COLO668 (cell line): ENCODE measurements around the gene OGFOD2.
"Not testable (repeated sequence)": the region's sequence is repeated elsewhere in the genome, so short reads cannot be mapped to it uniquely, and the experiment has no call there.

Source experiments
- DNase-seq: peaks from one replicate; lab custom pipeline; 2025; ENCODE audit not compliant: unreplicated experiment; lab: John Stamatoyannopoulos, UW

Gene OGFOD2

DNA sequence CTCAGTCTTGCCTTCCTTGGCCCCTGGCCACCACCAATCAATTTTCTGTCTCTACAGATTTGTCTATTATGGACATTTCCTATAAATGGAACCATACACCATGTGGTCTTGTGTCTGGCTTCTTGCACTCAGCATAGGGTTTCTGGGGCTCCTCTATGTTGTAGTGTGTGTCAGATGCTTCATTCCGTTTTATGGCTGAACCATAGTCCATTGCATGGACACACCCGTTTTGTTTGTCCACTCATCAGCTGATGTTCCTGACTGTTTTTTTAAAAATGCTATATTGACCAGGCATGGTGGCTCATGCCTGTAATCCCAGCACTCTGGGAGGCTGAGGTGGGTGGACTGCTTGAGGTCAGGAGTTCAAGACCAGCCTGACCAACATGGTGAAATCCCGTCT lies 26.4 kb downstream of the OGFOD2 start:
- no peak for DNase-seq

DNA sequence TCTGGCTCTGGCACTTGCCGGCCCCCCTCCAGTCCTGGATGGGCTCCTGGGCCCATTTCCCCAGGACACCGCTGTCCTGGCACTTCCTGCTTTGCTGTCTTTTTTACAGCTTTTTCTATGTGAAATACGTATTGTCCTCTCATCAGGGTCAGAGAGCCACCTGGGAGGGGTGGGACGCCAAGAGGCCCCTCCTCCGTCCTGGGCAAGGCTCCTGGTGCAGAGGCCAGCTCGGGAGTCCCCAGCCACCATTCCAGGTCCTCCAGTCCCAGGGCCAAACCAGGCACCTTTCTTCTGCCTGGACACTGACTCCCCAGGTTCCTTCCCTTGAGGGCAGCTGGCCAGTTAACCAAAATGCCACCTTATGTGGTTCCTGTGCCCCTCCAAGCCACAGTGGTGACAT lies 28.2 kb downstream of the OGFOD2 start:
- DNase-seq: no peak

DNA sequence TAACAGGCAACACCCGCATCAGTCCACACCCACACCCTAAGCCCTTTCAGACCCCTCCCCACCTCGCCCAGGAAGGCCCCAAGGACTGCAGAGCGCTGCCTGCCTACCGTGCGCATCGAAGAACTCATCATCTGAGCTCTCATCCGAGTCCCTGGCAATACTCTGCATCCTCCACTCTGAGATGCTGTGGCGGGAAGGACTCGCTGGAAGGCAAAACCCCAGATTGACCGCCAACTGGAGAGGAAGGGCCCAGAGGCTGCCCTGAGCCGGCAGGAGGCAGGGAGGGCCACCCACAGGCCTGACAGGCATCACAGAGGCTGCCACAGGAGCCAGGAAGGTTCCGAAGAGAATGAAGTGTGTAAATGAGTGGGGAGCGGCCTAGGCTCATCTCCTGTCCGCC lies 29.2 kb downstream of the OGFOD2 start:
- no peak for DNase-seq

DNA sequence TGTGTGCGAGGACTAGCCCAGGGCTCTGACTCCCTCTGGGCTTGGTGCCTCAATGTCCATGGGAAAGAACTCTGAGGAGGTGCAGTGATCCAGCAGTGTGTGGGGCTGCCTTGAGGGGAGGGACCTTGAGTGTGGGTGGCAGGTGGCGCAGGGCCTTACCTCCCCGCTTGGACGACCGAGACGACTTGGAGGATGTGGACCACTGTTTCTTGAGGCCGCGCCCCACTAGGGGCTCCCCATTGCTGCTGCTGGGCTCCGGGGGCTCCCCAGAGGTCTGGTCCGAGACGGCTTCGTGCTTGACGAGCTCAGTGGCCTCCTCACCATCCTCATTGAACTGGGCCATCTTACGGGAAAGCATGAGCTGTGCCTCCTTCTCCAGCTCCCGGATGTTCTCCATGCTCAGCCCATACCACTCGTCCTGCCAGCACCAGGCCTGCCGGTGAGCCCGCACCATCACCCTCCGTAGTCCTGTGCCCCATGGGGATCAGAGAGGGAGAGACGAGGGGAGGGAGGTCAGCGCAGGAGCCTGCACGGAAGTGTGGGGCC lies 30.1 kb downstream of the OGFOD2 start:
- DNase-seq: no peak

DNA sequence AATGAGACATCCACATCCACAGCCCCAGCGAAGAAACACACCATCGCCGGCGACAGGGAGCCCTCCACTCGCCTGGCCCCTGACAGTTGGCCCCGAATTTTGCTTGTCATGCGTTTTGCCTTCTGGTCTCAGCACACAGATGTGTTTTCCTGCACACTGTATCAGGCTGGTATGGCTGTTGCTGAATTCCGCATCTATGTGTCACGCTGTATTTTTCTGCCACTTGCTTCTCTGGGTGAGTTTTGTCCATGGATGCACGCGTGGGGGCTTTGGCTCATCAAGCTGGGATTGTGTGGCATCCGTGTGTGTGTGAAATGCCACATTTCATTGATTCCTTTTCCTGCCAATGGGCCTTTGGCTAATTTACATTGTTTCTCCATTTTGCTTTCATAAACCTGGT lies 31.9 kb downstream of the OGFOD2 start:
- no peak for DNase-seq

DNA sequence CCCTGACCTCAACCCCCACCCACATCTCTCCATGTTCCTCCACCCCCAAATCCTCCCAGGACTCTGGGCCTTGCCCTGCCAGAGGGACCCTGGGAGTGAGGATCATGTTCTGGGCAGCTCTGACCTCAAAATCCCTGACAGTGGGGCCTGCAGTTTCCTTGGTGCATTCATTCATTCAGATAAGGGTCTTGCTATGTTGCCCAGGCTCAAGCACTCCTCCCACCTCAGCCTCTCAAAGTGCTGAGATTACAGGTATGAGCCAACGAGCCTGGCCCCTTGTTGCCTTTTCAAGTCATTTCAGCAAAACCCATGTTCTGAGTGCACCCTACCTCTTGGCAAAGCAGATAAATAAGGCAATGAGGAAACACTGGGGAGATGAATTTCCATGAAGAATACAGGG lies 35.1 kb downstream of the OGFOD2 start:
- no peak for DNase-seq

DNA sequence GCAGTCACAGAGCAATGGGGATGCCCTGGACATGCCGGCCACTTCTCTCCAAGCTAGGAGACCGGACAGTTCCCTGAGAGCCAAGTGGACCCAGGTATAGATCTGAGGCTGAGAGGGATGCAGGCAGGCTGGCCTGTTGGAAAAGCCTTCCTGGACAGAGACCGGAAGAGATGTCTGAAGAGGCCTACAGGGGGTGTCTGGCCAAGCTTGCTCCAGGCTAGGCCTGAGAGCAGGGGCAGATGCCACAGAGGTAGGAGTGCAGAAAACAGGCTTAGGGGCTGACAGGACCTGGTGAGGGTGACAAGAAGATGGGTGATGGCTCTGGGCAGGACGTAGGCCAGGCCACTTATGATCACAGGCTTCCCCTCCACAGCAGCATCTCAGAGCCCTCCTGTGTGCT lies 35.6 kb downstream of the OGFOD2 start:
- DNase-seq: no peak

DNA sequence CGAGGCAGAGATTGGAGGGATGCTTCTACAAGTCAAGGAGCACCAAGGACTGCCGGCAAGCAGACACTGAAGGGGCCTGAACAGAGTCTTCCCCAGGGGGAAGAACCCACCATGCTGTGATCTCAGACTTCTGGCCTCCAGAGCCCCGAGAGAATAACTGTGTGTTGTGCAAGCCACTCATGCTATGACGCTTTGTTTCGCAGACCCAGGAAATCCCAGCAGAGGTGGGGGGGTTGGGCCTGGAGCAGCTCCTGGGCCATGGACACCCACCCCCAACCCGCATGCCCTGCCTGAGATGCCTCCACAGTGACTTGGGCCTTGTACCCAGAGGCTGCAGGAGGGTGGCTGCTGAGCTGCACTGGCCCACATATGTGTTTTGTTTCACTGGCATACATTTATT lies 36.7 kb downstream of the OGFOD2 start:
- no peak for DNase-seq

DNA sequence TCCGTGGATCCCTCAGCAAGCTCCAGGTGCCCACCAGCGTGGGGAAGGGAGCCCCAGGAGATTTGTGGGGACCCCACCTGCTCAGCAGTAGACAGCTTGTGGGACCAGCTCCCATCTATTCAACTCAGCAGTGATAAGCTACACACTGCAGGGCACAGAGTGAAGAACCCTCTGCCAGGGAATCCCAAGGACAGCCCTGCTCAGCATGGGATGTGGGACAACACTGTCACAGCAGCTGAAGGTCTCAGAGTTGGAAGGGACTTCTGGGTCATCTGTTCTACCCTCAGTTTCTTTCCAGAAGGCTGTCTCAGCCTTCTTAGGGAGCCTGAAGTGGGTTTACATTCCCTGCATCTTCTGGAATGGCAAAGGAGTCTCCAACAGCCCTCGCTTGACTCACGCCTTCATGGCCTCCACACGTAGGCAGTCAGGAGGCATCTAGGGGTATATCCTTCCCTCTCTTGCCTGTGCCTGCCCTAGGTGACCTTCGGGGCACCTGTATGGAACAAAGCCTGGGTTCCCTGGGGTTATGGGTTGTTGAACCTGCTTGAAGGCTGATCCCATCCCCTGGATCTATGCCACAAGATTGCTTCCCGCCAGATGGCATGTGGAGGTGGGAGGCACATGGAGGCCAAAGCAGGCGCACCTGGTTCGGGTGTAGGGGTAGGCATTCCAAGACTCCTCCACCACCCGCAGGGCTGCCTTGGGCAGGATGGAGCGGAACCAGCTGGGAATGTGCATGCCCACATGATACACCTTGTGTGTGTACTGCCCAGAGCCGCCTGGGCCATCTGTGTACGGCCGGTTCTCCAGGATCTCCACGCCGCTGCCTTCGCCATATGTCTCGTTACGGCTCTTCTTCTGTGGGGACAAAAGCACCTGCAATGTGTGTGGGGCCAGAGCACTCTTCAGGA lies 38.4 kb downstream of the OGFOD2 start:
- no peak for DNase-seq

DNA sequence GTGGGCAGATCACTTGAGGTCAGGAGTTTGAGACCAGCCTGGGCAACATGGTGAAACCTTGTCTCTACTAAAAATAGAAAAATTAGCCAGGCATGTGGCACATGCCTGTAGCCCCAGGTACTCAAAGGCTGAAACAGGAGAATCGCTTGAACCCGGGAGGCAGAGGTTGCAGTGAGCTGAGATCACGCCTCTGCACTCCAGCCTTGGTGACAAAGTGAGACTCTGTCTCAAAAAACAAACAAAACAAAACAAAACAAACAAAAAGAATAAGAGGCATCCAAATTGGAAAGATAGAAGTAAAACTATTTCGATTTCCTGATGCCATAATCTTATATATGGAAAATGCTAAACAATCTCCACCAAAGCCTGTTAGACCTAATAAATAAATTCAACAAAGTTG lies 39.4 kb downstream of the OGFOD2 start:
- not testable (repeated sequence) for DNase-seq

DNA sequence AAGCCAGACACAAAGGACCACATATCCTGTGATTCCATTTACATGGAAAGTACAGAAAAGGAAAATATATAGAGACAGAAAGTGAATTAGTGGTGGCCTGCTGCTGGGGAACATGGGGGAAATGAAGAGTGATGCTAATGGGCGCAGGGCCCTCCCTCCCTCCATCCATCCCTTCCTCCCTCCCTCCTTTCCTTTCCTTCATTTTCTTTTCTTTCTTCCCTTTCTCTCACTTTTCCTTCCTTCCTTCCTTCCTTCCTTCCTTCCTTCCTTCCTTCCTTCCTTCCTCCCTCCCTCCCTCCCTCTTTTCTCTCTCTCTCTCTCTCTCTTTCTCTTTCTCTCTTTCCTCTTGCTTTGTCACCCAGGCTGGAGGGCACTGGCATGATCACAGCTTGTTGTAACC lies 42.7 kb downstream of the OGFOD2 start:
- DNase-seq: no peak

DNA sequence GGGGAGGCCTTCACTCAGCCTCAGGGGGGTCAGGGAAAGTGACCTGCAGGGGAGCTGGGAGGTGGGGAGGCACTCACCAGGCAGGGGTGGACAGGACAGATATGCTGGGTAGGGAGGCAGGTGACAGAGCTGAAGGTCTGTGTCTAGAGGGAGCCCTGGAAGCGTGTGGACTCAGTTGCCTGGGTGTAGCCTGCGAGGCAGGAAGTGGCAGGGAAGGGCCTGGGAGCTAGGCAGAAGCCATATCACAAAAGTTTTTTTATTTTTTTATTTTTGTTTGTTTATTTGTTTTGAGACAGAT lies 44.7 kb downstream of the OGFOD2 start:
- no peak for DNase-seq

DNA sequence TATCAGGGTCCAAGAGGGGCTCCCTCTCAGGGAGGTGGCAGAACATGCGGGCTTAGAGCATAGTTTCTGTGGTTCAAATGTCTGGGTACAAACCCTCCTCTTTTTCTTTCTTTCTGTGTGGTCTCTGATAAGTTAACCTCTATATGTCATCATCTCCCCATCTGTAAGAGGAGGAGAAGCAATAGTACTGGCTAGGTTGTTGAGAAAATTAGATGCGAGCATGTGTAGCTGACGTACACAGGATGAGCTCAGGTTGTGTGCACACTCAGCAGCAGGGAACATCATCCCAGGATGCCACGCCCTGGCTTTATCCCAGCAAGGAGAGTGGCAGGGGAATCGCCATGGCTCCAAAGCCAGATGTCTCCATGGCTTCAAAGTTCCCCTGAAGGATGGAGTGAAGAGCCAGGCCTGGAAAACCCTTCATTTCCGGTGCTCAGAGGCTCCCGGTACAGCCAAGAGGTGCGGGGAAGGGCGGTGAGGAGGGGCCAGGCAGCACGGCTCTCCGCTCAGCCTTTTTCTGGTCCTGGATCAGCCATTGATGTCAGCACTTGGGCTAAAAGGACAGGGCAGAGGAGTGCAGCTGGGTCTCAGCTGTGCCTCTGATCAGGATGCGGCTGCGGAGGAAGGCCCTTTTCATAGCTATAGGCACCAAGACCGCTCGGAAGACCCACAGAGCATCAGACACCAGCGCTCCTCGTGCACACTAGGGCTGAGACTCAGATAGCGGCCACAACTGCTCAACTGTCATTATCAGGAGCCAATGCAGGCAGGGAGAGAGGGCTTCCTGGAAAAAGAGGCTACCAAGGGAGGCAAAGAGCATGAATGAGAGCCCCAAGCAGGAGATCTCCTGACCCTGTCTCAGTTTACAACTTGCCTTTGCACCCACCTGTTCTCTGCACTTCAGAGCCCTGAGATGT lies 46.9 kb downstream of the OGFOD2 start:
- no peak for DNase-seq

DNA sequence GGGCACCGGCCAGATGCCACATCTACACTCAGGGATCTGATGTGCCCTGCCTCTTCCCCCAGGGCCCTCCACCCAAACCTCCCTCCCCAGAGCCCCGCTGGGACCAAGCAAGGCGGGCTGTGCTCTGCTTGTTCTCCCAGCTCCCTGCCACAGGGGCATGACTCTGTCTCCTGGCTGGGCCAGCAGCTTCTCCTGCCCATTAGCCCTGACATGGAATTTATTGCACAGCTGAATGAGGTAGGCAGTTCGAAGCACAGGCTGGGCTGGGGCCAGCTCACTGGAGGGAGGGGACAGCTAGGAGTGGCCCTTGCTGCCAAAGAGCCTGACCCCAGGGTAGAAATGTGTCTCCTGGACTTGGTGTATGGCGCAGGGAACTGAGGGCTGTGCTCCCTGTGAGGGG lies 47.8 kb downstream of the OGFOD2 start:
- DNase-seq: no peak

DNA sequence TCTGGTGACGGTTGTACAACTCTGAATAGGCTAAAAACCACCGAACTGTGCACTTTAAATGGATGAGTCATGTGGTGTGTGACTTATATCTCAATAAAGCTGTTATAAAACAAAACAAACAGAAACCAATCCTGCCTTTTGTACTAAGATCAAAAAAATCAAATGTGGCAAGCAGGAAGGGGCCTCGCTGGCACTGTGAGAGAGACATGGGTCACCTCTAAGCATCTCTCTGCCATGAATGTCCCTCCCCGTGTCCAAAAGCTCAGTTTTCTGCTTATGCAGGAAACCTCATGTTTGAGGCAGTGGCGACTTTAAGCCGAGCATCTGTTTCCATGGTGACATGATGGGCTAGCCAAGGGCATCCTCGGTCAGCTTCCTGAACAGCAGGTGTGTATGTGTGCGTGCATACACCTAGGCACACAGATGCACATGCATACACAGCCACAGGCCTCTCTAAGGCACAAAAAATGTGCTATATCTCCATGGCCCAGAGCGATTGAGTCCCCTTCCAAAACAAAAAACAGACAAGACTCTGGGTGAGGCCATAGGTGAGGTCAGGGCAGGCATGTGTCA lies 49.9 kb downstream of the OGFOD2 start:
- peak; percentile 39 for DNase-seq

DNA sequence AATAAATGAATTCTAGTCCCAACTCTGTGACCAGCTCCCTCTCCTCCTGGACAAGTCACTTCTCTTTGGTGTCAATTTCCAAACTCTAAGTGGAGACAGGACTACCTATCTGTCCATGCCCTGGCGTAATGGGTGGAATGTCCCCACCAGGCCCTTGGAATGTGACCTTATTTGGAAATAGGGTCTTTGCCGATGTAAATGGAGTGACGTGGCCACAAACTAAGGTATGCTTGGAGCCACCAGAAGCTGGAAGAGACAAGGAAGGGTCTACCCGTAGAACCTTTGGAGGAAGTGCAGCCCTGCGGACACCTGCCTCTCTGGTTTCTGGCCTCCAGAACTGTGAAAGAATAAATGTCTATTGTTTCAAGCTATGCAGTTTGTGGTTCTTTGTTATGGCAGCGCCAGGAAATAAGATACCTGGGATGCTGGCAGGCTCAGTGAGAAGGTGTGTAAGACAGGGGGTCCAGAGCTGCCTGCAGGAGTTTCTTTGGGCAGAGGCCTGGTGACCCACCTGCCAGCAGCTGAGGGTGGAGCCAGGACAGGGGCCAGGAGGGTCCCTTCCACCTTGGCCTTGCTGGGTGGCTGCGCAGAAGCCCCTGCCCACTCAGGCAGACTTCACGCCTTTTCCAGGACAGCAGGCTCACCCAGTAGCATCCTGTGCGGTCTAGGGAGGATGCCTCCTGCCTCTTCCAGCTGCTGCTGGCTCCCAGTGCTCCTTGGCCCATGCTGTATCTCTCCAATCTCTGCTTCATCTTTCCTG lies 51.2 kb downstream of the OGFOD2 start:
- no peak for DNase-seq

DNA sequence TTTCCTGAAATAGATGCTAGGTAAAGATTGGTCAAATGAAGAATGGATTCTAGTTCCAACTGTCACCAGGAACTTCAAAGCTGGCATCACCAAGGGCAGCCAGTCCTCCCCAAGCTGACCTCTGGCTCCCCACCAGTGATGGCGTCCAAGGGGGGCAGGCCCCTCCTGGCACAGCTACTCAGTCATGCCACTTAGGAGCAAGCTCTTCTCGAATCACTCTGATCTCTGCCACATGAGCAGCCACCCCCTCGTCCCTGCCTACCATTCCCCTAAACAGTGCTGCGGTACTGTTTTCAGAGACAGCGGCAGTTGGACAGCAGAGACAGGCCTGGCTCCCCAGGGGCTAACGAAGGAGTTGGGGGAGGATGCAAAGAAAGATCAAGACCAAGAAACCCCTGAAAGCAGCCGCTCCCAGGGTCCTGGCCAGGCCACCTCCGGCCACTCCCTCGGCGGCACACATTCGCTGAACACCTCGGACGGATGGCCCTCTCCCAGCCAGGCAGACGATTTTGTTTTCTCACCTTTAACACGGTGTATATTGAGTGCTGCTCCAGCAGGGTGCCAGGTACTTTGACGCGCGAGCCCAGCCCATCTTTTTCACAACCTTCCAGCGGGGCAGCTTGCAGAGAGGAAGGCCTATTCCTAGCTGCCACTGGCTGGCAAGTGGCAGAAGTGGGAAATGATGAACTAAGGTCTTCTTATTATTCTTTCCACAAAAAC lies 52.8 kb downstream of the OGFOD2 start:
- DNase-seq: no peak

DNA sequence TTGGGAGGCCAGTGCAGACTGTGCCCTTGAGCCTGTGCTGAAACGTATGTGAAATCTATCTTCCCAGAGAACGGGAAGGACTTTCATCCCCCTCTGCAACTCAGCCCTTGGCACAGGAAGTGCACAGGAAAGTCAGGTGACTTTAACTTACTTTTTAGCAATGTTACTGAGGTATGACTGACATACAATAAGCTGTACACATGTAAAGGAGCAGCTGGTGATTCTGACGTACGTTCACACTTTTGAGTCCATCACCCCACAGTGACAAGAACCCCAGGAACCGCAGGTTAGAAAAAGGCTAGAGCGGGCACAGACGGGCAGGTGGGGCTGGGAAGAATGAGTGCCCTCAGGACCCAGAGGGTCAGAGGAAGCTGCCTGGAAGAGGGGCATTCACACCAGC lies 53.4 kb downstream of the OGFOD2 start:
- DNase-seq: no peak

DNA sequence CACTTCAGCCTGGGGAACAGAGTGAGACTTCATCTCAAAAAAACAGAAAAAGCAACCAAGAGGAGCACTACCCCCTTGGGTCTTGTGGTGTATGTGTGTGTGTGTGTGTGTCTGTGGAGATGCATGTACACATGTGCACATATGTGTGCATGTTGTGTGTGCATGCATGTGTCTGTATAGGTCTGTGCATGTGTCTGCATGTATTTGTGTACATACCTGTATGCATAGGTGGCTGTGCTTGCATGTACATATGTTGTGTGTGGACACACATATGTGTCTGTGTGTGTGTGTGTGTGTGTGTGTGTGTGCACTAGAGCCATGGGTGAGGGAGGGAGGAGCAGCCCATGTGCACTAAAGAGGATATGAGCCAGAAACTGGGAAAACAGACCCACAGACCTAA lies 54.5 kb downstream of the OGFOD2 start:
- DNase-seq: no peak
